Trophoblast cell (in vitro differentiated cells and primary cell): ENCODE results near the gene ARHGAP22.

Source experiments
- DNase-seq, 2 donors: peaks; one replicate each; pipeline ENCODE4 v3.0.0-alpha.2; 2016
- H2AFZ ChIP-seq: 2 replicates; pipeline ENCODE4 v1.6.1; 2013; ENCODE audit warnings: low read length, moderate library complexity, mild to moderate bottlenecking; ENCODE audit not compliant: insufficient read depth, poor library complexity
- H2AK5ac ChIP-seq: 2 replicates; pipeline ENCODE4 v1.6.1; 2013; ENCODE audit warnings: mild to moderate bottlenecking, low read length
- H2BK120ac ChIP-seq: 2 replicates; pipeline ENCODE4 v1.6.1; 2013; ENCODE audit warnings: low read length, mild to moderate bottlenecking, moderate library complexity; ENCODE audit not compliant: insufficient read depth, poor library complexity
- H2BK12ac ChIP-seq: 2 replicates; pipeline ENCODE4 v1.6.1; 2013; ENCODE audit warnings: mild to moderate bottlenecking, low read length, moderate library complexity
- H2BK5ac ChIP-seq: 2 replicates; pipeline ENCODE4 v1.6.1; 2013; ENCODE audit warnings: low read length, low read depth, moderate library complexity, mild to moderate bottlenecking; ENCODE audit not compliant: poor library complexity
- H3K14ac ChIP-seq: 2 replicates; pipeline ENCODE4 v1.6.1; 2013; ENCODE audit warnings: mild to moderate bottlenecking, low read length
- H3K18ac ChIP-seq: 2 replicates; pipeline ENCODE4 v1.6.1; 2013; ENCODE audit warnings: mild to moderate bottlenecking, low read length
- H3K23ac ChIP-seq: 2 replicates; pipeline ENCODE4 v1.6.1; 2013; ENCODE audit warnings: low read length
- H3K27ac ChIP-seq: 2 replicates; pipeline ENCODE4 v1.5.1; 2013; ENCODE audit warnings: low read depth, mild to moderate bottlenecking, inconsistent platforms, low read length, moderate library complexity
- H3K27me3 ChIP-seq: 2 replicates; pipeline ENCODE4 v1.6.1; 2013; ENCODE audit warnings: inconsistent platforms, mild to moderate bottlenecking, low read length, moderate library complexity; ENCODE audit not compliant: insufficient read depth
- H3K36me3 ChIP-seq, 2 experiments: 1 replicate in 1 of 2; 2 replicates in 1 of 2; pipeline ENCODE4 v1.6.1; 2013; ENCODE audit warnings: low read length in 2 of 2, mild to moderate bottlenecking in 2 of 2, moderate library complexity in 1 of 2; ENCODE audit not compliant: insufficient read depth in 2 of 2, control insufficient read depth in 1 of 2
- H3K4ac ChIP-seq: 2 replicates; pipeline ENCODE4 v1.6.1; 2013; ENCODE audit warnings: low read depth, mild to moderate bottlenecking, low read length, moderate library complexity
- H3K4me1 ChIP-seq, 2 experiments: 1 replicate in 1 of 2; 2 replicates in 1 of 2; pipeline ENCODE4 v1.6.1; 2013; ENCODE audit warnings: low read length in 2 of 2, mild to moderate bottlenecking in 2 of 2, moderate library complexity in 1 of 2; ENCODE audit not compliant: insufficient read depth in 2 of 2, control insufficient read depth in 1 of 2
- H3K4me2 ChIP-seq: 2 replicates; pipeline ENCODE4 v1.6.1; 2013; ENCODE audit warnings: inconsistent platforms, mild to moderate bottlenecking, low read length, moderate library complexity
- H3K4me3 ChIP-seq: 2 replicates; pipeline ENCODE4 v1.5.1; 2013; ENCODE audit warnings: mild to moderate bottlenecking, low read depth, low read length, inconsistent platforms
- H3K79me1 ChIP-seq: one replicate; pipeline ENCODE4 v1.6.1; 2013; ENCODE audit warnings: low read length
- H3K79me2 ChIP-seq: 2 replicates; pipeline ENCODE4 v1.6.1; 2013; ENCODE audit warnings: low read length, mild to moderate bottlenecking; ENCODE audit not compliant: control insufficient read depth, insufficient read depth, poor library complexity
- H3K9ac ChIP-seq: 2 replicates; pipeline ENCODE4 v1.6.1; 2013; ENCODE audit warnings: mild to moderate bottlenecking, low read length
- H3K9me3 ChIP-seq: 2 replicates; pipeline ENCODE4 v1.6.1; 2013; ENCODE audit warnings: low read depth, mild to moderate bottlenecking, control low read depth, inconsistent platforms, low read length; ENCODE audit not compliant: insufficient read depth
- H4K12ac ChIP-seq: 2 replicates; pipeline ENCODE4 v1.6.1; 2013; ENCODE audit warnings: low read depth, mild to moderate bottlenecking, low read length, moderate library complexity
- H4K8ac ChIP-seq: 2 replicates; pipeline ENCODE4 v1.6.1; 2013; ENCODE audit warnings: low read depth, mild to moderate bottlenecking, low read length, moderate library complexity
- H4K91ac ChIP-seq: one replicate; pipeline ENCODE4 v1.6.1; 2013; ENCODE audit warnings: low read depth, mild to moderate bottlenecking, low read length, moderate library complexity
- WGBS: extraction: QIAGEN DNeasy Blood & Tissue Kit; methylation state at CpG from one replicate; pipeline ENCODE4 v1.1.7; 2013; ENCODE audit warnings: missing lambda C conversion rate; ENCODE audit not compliant: insufficient read length, insufficient coverage; ENCODE audit errors: extremely low coverage; 5-methylcytosine and 5-hydroxymethylcytosine counted together

Gene ARHGAP22

DNA sequence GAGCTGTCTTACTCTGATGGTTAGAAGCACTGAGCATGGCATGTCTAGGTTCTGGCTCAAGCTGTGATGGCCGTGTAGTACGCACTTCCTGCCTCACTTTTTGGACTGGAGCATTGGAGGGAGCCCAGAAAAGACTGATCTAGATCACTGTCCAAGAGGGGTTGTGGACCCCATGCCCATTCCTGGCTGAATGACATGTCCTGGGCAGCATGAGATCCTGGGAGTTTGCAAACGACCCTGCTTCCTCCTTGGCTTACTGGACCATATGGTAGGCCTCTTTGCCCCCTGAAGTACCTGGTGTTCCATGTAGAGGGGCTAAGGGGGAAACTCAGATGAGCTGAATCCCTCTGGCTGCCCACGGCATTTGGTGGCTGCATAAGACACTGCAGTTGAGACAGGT, 36.7 kb downstream of the ARHGAP22 start:
- H3K23ac ChIP-seq: no peak overlapping the region
- H3K36me3 ChIP-seq: peaks cover 0 to 2% of the 10 kb centered on the region in 2 experiments
- no peak overlapping the region for H4K8ac ChIP-seq
- H2AFZ ChIP-seq: no peak overlapping the region
- H3K9ac ChIP-seq: no peak overlapping the region
- H3K4me2 ChIP-seq: no peak overlapping the region
- no peaks in the 10 kb centered on the region for H3K79me1 ChIP-seq
- no peak overlapping the region for H3K14ac ChIP-seq
- no peak overlapping the region for H4K91ac ChIP-seq
- no peak overlapping the region for H2BK5ac ChIP-seq
- H3K4me3 ChIP-seq: no peak overlapping the region
- H3K79me2 ChIP-seq: no peaks in the 10 kb centered on the region
- no CpG with 5 or more reads among the region's 4 CpGs for WGBS
- H2BK12ac ChIP-seq: no peak overlapping the region
- H3K27ac ChIP-seq: no peak overlapping the region
- H3K18ac ChIP-seq: no peak overlapping the region
- H3K4ac ChIP-seq: no peak overlapping the region
- H2AK5ac ChIP-seq: no peak overlapping the region
- H4K12ac ChIP-seq: no peak overlapping the region
- H3K9me3 ChIP-seq: no peaks in the 10 kb centered on the region
- DNase-seq: no peak
- H3K27me3 ChIP-seq: no peaks in the 10 kb centered on the region
- no peaks in the 10 kb centered on the region for H3K4me1 ChIP-seq
- H2BK120ac ChIP-seq: no peak overlapping the region

DNA sequence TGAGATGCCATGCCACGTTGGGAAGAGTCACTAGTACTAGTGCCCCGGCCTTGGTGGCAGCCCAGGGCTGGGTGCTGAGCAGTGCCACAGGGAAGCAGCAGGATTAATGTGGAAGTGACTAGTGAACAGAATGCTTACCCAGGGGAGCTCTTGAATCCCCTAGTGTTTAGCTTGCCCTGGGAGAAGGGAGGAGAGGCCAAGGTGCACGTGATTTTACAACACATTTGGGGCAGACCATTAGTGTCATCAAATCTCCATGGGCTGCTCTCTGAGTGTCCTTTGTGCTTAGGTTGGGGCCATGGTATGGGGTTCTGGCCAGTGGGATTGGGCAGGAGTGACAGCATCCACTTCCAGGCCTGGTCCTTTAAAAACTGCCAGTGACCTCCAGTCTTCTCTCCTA, 37.5 kb downstream of the ARHGAP22 start:
- WGBS: no CpG with 5 or more reads among the region's 3 CpGs
- H3K23ac ChIP-seq: no peak overlapping the region

DNA sequence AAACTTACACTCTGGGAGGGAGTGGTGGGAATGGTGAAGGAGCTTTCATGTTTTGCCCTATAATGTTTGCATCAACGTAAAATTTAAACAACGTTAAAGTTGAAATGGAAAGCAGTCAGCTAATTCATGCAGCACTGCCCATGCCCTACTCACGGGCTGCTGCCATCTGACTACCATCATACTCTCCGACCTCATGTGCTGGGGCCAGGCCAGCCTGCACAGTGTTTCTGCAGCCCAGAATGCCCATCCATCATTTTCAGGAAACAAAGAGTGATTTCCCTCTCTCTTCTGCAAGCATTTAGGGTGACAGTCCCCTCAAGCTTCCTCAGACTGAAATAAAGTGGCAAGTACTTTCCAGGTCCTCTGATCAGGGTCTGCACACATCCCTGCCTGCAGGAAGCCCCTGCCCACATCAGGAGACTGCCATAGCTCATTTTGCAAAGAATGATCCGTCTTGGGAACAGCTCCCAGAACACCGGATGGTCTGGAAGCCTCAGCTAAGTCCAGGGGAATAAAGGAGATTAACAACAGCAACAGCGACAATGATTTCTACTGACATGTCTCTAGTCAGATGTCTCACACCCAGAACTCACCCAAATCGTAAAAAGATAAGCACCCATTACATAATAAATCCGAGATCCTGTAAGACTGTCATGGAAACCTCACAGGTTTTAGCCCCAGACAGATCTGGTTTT, 40.3 kb downstream of the ARHGAP22 start:
- H3K14ac ChIP-seq: no peak overlapping the region
- H4K8ac ChIP-seq: no peak overlapping the region
- no peaks in the 10 kb centered on the region for H3K4me1 ChIP-seq
- H3K4me2 ChIP-seq: no peak overlapping the region
- WGBS: no CpG with 5 or more reads among the region's 9 CpGs
- no peaks in the 10 kb centered on the region for H3K79me1 ChIP-seq
- H3K4me3 ChIP-seq: no peak overlapping the region
- no peak overlapping the region for H3K9ac ChIP-seq
- H3K27me3 ChIP-seq: no peaks in the 10 kb centered on the region
- no peak overlapping the region for H2BK5ac ChIP-seq
- H2BK120ac ChIP-seq: no peak overlapping the region
- H2AK5ac ChIP-seq: no peak overlapping the region
- no peak for DNase-seq
- no peak overlapping the region for H2AFZ ChIP-seq
- no peak overlapping the region for H3K18ac ChIP-seq
- H3K36me3 ChIP-seq: peaks cover 0 to 2% of the 10 kb centered on the region in 2 experiments
- H2BK12ac ChIP-seq: no peak overlapping the region
- H4K91ac ChIP-seq: no peak overlapping the region
- H3K79me2 ChIP-seq: no peaks in the 10 kb centered on the region
- H3K9me3 ChIP-seq: no peaks in the 10 kb centered on the region
- H3K23ac ChIP-seq: no peak overlapping the region
- H4K12ac ChIP-seq: no peak overlapping the region
- no peak overlapping the region for H3K4ac ChIP-seq
- H3K27ac ChIP-seq: no peak overlapping the region

More for the DNA sequence above, 37.5 kb downstream of the ARHGAP22 start:
- H3K27me3 ChIP-seq: no peaks in the 10 kb centered on the region
- H4K91ac ChIP-seq: no peak overlapping the region
- H3K4me3 ChIP-seq: no peak overlapping the region
- no peak overlapping the region for H3K9ac ChIP-seq
- no peak overlapping the region for H3K18ac ChIP-seq
- no peaks in the 10 kb centered on the region for H3K9me3 ChIP-seq
- H3K14ac ChIP-seq: no peak overlapping the region
- no peak overlapping the region for H2BK12ac ChIP-seq
- no peaks in the 10 kb centered on the region for H3K4me1 ChIP-seq
- no peak overlapping the region for H2AFZ ChIP-seq
- no peak overlapping the region for H3K27ac ChIP-seq
- no peaks in the 10 kb centered on the region for H3K79me2 ChIP-seq
- H3K4ac ChIP-seq: no peak overlapping the region
- H2BK5ac ChIP-seq: no peak overlapping the region
- H2BK120ac ChIP-seq: no peak overlapping the region
- no peaks in the 10 kb centered on the region for H3K79me1 ChIP-seq
- no peak overlapping the region for H4K12ac ChIP-seq
- peaks cover 0 to 2% of the 10 kb centered on the region in 2 experiments for H3K36me3 ChIP-seq
- H3K4me2 ChIP-seq: no peak overlapping the region
- no peak overlapping the region for H2AK5ac ChIP-seq
- no peak overlapping the region for H4K8ac ChIP-seq
- DNase-seq: no peak

DNA sequence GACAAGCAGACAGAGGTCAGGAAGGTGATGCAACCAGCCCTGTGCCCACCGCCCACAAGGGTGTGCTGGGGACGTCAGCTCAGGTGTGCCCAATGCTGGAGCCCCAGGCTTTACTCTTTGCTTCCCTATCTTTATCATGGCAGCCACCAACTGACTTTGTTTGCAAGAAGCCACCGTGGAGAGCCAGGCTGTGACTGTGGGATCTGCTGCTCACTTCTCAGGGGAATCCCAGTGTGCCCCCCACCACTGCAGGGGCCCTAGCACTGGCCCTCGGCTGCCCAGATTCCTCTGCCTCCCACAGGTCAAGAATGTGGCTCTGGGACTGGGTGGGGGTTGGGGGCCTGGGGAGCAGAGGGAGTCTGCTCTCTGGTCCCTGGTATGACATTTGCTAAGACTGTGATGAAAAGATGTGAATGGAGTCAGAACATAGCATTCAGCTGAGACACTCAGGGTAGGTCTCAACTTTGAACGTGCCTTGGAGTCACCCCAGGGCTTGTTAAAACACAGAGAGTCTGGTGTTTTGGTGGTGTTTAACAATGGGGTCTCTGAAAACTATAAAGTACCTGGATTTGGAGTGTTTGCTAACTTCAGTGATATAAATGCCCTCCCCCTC, 47.3 kb downstream of the ARHGAP22 start:
- Histone ChIP-seq H3K4me2 (no peak overlapping the region), H3K23ac (no peak overlapping the region), H4K8ac (no peak overlapping the region), H3K27ac (no peak overlapping the region), H3K14ac (no peak overlapping the region), H3K9ac (no peak overlapping the region), H3K79me1 (no peaks in the 10 kb centered on the region), H3K4me1 (peaks cover 0 to 5% of the 10 kb centered on the region in 2 experiments), H3K9me3 (no peaks in the 10 kb centered on the region), H3K4me3 (no peak overlapping the region), H2BK12ac (no peak overlapping the region), H3K27me3 (no peaks in the 10 kb centered on the region), H3K79me2 (no peaks in the 10 kb centered on the region), H2BK5ac (no peak overlapping the region), H3K4ac (no peak overlapping the region), H3K18ac (no peak overlapping the region), H2AK5ac (no peak overlapping the region), H4K91ac (no peak overlapping the region), H2AFZ (no peak overlapping the region), H4K12ac (no peak overlapping the region), H2BK120ac (no peak overlapping the region), H3K36me3 (no peaks in the 10 kb centered on the region)
- no peak for DNase-seq
- WGBS: no CpG with 5 or more reads among the region's 5 CpGs
